HG03565 (cell line): ENCODE measurements around the gene GABRA4.

Source experiments
- ATAC-seq: cut with Tn5 transposase; IDR thresholded peaks from one replicate; pipeline ENCODE4 v1.9.1; 2021; ENCODE audit warnings: mild to moderate bottlenecking, moderate library complexity; ENCODE audit not compliant: unreplicated experiment

The GABRA4 gene

DNA sequence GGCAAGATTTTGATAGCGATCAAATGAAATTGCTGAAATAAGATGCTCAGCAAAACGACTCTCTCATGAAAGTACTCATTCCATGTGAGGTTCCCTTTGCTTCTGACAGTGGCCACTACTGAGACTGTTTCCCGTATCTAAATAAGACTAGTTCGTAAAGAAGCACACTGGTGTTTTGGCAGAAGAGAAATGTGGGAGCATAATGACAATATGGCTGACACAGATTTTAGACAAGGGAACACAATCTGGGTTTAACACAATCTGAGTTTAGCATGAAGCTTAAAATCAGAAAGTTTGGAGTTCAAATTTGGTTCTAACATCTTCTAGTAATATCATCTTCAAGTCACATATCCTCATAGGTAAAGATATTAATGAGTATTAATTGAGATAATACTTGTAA lies 13.7 kb downstream of the GABRA4 start:
- ATAC-seq, result no peak

DNA sequence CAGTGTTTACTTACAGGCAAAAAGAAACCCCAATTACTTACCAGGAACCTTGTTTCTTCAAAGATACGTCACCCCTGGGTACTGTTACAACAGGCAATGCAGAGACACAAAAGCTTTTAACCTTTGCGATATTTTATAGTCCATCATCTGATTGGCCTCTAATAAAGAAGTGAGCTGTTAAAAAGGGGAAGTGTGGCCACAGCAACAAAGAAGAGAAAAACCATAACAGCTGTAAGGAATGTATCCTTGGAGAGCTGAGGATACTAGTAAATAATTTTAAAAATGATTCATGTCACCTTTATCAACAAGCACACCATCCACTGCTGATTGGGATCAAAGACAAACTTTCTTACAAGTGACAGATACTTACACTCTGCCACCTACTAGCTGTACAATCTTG lies 14.1 kb downstream of the GABRA4 start:
- ATAC-seq, result no peak

DNA sequence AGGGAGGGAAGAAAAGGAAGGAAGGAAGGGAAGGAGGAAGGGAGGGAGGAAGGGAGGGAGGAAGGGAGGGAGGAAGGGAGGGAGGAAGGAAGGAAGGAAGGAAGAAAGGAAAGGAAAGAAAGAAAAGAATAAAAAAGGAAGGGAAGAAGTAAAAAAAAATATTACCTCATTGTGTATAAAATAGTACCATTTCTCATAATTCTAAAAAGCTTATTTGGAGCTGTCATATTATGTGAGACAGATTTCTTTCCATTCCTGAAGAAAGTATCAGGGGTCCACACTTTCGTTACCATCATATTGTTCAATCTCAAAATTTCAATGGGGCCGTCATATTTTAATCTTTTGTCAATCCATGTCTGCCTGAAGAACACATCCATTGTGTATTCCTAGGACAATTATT lies 16.1 kb downstream of the GABRA4 start:
- ATAC-seq, result no peak

DNA sequence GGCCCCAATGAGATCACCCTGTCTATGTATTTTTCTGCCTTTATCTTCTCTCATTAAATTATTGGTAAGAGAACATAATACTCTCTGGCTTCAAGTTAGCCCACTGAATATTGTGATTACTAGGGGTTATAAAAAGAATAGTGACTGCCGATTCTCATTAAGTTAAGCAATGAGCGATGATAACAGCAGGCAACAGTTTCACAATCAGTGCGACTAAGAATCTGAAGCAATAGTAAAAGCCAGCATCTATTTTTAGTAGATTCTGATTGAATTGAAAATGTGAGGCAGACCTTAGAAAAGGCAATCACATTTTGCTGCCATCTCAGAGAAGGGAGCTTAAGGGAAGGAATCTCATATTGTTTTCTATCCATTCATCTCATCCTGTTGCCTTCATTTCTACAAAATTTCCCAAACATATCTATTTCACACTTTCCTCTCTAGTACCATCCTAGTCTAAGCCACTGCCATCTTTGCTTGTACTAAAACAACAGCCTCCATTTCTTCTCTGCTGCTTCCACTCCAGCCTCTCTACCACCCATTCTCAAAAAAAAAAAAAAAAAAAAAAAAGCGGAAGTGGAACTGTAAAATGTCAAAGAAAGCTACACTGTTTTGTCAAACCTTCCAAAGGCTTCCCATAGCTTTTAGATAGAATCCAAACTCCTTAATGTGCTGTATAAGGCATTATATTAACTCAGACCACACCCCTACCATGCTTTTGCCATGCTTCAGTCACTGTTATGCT lies 17.4 kb downstream of the GABRA4 start:
- ATAC-seq, result peak; percentile 40

DNA sequence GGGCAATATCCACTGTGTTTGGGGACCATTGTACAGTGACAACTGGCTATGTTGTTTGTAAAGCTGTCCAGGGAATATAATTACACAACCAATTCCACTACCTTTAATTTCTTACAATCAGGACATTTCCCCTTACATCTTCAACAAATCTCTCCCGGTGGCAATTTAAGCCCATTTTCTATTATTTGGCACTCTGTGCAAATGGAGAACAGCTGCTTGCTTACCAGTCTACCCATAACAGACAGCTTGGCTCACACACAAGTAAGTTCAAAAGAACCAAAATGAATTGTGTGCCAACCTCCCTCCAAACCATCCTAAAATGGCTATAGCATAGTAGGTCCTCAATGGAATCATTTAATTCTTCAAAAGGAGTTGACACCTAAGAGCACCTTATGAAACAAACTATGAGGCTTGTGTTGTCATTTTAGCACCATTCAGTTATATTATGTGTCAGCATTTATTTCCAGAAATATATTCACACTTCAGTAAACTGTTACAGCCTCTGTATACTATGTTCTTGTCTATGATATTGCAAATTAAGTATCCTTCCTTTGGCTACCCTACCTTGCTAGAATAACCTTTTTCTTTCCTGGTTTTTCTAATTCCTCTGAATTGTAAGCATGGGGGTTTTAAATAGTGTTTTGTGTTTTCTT lies 18.4 kb downstream of the GABRA4 start:
- peak; percentile 25 for ATAC-seq

DNA sequence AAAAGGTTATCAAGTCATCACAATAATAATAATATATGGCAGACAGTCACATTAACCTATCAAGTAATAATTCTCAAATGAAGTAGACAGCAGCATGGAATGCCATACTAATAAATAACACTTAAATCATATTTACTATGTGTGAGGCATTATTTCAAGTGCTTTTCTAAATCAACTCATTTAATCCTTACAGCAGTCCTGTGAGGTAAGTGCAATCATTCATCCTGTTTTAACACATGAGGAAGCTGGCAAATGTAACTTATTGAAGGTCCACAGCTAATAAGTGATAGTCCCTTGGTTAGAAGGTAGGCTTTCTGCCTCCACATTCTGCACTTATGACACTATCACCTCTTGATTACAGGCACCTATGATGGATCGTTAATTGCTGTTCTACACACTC lies 24.5 kb downstream of the GABRA4 start:
- no peak for ATAC-seq

DNA sequence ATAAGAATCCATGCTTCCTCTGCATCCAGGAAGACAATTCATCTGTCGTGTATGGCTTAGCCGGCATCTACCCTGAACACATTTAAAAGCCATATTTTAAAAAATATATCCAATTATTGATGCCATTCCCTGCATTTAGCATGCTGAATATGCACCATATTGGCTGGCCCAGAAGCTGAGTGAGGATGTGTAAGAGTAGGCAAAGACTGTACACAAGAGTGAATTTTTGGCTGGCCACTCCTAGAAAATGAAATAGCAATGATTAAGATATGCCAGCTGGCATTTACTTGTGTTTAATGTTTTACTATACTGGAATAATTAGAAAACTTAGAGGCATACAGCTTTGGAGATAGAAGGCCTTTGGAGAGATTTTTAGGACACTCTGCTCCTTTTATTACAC lies 25.8 kb downstream of the GABRA4 start:
- ATAC-seq, result no peak

DNA sequence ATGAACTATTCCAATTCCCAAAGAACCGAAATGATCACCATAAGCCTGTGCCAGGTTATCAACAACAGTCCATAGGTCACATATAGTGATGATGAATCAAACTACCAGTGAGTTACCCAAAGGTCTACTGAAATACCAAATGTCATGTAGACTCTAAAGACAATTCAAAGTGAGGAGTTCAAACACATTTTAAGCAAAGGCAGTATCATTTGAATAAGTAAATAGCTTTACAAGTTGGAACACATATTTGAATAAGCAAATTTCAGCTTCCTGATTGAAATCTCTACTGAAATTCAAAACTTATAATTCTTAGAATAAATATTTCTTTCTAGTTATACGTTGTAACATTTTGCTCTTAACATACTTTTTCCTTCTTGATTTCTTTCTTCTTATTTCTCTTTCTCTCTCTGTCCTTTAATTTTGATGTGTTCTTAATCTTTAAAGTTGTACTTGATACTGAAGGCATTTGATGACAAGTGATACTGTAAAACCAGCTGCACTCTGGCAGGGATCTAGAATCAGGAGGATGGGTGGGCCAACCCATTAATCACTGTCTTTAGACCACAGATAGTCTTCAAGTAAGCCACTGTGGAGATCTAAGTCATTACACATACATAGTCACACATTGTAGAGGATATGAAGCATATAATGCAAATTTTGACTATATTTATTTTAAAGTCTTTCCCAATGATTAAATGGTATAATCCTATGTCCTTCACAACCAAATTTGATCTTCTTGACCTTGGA lies 34.5 kb downstream of the GABRA4 start:
- ATAC-seq, result no peak

DNA sequence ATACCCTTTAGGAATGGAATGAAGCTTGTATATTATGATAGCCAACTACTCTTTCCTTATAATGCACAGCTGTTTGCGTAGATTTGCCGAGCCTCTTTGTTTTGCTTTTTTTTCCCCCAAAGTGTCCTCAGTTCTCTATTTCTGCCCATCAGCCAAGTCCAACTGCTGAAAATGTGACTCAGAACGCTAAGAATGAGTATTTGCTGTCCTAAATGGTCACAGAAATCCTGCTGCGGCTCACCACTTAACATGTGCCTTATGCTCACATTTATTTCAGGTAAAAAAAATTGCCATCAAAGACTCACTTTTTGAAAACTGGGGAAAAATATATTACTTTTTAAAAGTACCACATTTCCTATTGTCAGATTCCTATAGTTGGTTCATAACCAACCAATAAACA lies 36.9 kb downstream of the GABRA4 start:
- ATAC-seq, result no peak

DNA sequence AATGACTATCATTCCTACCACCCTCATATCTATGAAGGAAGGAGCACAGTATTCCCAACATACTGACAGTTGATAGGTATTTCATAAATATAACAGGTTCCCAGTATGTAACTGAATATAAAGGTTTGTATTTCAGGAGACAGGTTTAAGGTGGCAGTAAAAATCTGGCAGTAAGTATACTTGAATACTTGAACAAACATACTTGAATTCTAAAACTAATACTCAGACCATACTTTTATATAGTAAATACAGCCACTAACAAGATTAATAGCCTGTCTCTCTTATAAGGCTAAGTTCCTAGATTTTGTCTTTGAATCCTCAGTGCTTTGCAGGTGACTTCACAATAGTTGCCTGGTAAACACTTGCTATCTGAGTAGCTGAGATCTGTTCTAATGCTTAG lies 37.8 kb downstream of the GABRA4 start:
- no peak for ATAC-seq

DNA sequence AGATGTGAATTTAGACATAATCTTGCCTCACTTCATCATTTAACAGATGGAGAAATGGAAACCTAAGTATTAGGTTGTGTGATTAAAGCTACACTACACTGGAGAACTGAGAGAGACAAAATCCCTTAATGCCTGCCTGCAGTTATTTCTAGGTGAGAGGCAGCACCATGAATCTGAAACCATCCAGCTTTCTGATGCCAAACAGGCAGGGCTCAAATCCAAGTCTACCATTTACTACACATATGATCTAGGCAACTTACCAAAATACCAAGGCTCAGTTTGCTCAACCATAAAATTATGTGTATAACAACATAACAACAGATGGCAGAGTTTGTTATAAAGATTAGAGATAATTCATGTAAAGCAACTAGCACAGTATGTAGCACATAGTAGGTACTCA lies 38.7 kb downstream of the GABRA4 start:
- no peak for ATAC-seq

DNA sequence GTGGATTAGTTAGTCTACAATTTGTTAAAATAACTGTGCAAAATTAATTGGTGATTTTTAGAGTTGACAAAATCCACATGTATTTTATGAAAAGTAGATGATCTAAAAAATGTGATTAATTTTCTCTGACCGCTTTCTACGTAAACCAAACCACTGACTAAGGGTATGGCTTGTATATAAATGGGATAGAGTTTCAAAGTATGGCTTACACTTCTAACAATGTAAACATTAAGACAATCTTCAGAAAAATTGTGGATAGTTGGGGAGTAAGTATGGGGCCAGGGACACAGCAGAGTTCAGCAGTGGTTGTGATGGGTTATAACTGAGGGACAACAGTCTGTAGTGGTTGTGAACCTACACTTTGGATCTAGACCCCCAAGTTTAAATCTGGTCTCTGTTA lies 39.8 kb downstream of the GABRA4 start:
- no peak for ATAC-seq

DNA sequence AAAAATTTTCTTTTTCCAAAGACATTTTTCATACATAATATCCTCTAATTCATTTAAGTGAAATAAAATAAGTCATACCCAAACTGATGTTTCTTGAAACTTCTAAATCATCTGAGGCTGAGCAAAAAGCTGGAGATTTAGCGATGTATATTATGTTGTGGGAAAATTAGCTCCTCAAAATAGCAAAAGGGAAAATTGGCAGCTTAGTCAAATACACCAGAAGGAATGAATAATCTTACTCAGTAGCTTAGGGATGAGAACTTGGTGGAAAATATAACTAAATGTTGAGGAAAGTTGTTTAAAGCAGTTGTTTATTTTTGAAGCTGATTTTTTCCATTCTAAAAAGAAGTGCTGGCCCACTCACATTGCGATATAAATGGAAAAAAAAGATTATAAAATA lies 40.9 kb downstream of the GABRA4 start:
- ATAC-seq, result no peak

DNA sequence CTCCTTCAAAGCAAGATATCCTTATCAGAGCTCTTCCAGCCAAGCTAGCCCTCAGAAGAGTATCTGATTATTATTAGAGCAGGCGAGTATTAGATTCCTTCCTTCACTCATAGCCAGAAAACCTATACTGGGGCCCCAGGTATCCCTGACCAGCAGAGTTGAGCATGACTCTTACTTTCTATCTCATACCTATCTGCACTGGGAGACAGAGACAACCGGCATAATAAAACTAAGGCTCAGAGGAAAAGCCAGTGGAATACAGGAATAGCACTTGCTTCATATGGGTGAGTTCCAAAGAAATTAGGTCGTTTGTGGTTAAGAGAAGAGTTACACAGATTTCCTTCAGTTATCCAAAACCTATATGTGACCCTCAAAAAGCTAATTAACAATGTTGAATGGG lies 42.6 kb downstream of the GABRA4 start:
- no peak for ATAC-seq

DNA sequence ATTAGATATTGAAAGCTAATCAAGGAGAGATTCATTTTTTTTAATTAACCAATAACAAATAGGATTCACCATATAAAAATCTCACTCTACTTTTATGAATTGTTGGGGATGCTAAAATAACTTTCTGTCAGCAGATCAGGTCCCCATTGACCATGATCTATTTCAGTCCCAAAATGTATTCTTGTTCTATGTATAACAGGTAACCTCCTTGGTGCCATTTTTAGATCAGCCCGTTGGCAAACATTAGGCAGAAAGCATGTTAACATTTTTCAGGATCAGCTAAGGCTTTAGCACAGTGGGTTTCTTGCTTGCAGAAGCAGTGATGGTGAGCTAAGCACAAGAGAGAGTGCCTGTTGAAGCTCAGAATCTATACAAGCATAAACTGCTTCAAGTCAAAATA lies 43.6 kb downstream of the GABRA4 start:
- ATAC-seq, result no peak

DNA sequence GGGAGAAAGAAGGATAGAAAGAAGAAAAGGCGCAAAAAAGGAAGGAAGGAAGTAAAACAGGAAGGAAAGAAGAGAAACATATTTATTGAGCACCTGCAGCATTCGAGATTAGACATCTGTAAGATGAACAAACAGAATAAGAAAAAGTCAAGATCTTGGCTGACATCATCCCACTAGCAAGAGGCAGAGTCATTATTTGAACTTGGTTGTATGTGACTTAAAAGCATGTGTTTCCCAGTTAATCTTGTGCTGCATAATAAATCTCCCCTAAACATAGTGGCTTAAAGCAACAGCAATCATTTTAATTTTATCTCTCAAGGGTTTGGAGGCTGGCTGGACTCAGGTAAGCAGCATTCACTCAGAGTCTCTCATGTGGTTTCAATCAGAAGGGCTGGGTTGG lies 45.8 kb downstream of the GABRA4 start:
- no peak for ATAC-seq

DNA sequence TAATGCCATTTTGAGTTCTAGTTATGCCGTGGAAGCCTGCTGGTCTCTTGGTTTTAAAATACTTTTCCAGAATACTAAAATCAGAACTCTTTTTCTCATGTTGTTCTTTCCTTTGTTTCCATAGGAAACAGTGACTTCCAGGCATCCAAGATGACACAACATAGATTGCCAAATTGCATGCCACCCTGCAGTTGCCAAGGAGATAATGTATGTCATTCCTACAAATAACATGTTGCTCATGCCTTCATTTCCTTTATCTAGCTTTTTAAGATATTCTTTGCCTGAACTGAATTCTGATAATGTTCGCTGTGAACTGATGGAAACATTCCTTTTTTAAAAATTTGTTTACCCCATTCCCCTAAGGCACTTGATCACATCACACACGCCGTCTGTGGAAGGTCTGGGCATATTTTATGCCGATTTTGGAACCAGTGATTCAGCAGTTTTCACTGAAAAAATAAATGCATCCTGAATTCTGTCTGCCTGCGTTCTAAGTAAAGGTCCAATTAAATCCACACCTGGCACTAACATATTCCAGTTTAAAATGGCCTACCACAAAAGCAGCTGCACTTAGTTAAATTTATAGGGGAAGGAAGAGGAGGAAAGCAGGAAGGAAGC lies 46.4 kb downstream of the GABRA4 start:
- ATAC-seq, result no peak

DNA sequence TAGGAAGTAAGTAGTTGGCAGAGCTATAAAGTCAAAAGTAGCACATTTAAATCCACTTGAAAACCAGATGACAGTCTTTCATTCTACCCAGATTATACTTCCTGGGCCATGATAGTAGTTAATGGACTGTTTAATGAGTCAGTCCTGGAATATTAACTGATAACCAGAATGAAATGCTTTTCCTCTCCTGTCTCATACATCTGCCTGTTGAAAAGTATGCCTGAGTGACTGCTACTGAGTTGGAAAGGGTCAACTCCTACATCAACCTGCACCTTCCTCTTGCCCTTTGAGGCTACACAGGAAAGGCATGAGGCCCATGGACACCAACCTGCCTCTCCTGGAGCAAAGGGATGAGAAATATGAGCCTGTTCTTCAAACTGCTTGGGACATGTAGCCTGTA lies 48.3 kb downstream of the GABRA4 start:
- no peak for ATAC-seq

DNA sequence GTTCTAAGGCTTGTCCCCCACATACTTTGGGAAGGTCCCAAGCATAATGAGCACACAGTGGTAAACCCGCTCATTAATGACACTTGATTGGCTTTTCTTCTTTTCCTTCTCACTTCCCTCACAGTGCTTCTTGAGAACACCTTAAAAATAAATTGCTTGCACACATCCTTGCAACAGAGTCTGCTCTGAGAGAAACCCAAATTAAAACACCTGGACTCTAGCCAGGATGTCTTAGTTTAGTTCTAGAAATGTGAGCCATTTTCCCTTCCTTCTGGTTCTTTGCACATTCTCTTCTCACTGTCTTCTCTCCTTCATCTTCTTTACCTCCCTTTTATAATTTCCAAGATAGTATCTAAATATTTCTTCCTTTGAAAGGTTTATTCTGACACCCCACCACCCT lies 49.0 kb downstream of the GABRA4 start:
- ATAC-seq, result no peak

DNA sequence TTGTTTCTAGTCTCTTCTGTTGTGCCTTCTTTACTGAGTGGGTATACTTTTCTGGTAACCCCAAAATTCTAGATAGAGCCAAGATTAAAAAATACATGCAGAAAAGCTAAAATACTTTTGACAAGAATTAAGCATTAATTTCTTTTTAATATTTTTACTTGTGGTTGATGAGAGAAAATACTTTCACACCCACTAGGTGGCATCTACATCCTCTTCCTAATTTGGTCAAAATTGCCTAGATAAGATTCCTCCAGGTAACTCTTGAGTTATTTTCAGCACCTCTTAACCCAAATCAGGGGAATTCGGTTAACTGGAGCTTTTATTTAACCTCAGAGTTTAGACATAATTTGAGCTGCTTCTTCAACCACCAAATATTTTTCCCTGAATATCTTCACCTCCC lies 55.9 kb downstream of the GABRA4 start:
- no peak for ATAC-seq

DNA sequence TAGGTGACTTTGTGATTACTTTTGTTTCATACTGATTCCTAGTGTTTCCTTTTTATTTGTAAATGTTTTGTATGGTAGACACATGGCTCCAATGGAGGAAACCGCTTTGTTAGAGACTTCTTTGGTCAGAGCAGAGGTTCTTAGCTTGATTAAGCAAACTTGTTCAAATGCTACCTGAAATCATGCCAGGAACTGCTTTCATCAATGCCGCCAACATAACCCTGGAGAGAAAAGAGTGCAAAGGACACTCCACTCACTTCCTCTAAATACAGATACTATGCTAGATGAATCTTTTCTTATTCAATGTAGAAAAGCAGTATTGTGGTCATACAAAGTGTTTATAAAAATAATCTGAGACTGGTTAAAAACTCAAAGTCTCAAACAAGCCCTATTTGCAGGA lies 58.7 kb downstream of the GABRA4 start:
- no peak for ATAC-seq

DNA sequence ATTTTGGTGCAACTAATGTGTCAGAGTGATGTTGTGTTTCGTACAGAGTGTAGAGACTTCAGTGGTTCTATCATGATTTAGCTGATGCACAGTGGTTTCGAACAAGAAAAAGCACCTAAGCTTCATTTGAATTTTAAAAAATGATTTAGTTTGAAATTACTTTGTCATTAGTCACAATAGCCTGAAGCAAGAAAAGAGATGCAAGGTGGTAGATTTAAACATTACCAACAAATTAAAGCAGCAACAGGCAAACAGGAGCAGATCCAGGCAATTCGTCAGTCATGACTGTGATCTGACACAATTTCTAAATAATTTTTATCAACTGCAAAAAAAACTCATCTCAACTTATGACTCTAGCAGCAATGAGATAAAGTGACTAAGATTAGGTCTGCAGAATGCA lies 59.7 kb downstream of the GABRA4 start:
- ATAC-seq, result no peak
